Brain pericyte (primary cell): ENCODE results near the gene COL1A2.

Source experiments
- DNase-seq: peaks from one replicate; pipeline ENCODE4 v3.0.0-alpha.2; 2012; ENCODE audit warnings: low read depth, low spot score

Gene COL1A2

DNA sequence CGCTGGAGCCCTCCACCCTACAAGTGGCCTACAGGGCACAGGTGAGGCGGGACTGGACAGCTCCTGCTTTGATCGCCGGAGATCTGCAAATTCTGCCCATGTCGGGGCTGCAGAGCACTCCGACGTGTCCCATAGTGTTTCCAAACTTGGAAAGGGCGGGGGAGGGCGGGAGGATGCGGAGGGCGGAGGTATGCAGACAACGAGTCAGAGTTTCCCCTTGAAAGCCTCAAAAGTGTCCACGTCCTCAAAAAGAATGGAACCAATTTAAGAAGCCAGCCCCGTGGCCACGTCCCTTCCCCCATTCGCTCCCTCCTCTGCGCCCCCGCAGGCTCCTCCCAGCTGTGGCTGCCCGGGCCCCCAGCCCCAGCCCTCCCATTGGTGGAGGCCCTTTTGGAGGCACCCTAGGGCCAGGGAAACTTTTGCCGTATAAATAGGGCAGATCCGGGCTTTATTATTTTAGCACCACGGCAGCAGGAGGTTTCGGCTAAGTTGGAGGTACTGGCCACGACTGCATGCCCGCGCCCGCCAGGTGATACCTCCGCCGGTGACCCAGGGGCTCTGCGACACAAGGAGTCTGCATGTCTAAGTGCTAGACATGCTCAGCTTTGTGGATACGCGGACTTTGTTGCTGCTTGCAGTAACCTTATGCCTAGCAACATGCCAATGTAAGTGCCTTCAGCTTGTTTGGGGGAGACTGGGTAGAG, at the start of gene COL1A2:
Gene COL1A2, plus strand, starts transcription at position 459 of the 704 bp plus-strand sequence. Its CDS starts 137 bp downstream, at position 596.
- peak; percentile 47 for DNase-seq

DNA sequence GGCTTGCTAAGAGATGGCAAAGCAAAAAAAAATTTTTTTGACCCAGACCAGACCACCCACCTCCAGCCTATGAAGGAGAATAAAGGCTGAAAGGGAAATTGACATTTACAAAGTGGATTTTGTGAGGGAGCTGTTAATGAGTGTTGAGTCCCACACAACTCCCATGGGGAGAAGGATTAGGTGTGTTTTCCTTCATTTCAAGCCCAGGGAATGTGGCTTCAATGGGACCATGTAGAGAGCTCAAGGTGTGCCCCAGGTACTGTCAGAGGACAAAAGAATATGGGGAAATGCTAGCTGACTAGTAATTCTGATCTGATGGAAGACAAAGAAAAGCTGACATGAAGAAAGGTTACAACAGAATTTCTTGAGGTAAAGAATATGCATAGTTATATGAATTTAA, 48.8 kb upstream of the COL1A2 start:
- no peak for DNase-seq

DNA sequence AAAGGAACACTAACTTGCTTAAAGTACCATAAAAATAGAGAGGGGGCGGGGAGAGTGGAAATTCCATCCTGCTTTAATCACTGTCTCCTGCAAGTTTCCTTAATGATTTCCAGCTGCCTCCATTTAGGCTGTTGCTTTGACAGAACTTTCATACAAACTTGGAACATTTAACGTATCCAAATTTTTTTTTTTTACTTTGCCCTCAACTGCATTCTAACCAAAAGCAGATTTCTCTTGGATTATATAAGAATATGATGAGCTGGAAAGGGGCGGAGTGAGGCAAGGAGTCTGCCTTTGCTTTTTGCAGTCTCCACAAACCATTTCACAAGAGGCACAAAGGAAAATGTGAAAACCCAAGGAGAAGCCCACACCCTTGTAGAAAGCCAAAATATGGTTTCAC, 46.6 kb upstream of the COL1A2 start:
- peak; percentile 67 for DNase-seq

DNA sequence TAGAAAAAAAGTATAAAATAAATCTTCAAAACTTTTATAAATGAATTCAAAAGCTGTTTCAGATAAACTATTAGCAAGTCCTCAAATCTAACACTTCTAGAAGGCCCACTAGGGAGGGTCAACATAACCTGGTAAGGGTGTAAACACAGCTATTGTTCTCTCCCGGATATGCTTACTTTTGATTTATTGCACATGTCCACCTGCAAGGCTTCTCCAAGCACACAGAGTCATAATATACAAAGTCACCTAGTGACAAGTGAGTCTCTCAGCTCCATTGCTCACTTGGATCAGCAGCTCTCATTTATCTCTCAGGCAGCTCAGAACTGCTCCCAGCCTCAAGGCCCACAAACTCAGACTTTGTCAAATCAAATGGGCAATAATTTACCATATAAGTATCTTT, 44.0 kb upstream of the COL1A2 start:
- DNase-seq, result no peak

DNA sequence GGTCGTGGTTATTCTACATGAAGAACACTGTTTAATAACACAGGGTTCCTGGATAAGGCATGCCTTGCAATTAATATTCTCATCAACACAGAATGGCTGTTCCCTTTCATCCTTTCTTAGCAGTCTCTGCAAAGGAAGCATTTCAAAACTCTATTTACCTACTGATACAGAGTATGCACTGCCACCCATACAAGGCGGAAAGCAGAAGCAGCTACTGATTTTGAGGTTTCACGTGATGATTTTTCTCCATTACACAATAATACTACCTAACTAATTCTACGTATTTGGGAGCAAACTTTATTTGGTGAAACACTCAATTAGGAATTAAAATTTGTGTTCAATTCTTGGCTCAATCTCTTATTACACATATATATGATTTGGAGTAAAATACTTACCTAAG, 43.0 kb upstream of the COL1A2 start:
- DNase-seq, result no peak

DNA sequence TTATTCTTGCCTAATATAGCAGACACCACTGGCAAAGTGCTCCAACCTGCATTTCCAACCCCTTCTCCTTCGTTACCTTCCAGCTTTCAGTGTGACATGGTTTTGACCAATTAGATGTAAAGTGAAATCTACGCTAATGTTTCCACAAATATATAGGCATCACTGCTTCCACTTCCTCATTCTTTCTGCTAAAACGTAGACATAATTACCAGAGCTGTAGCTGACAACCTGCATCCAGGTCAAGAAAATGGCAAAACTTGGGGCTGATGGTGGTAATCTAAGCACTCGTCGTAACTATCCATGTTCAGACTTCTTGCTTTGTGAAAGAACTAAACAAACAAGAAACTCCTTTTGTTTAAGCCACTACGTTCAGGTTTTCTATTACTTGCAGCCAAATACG, 41.8 kb upstream of the COL1A2 start:
- DNase-seq, result no peak

DNA sequence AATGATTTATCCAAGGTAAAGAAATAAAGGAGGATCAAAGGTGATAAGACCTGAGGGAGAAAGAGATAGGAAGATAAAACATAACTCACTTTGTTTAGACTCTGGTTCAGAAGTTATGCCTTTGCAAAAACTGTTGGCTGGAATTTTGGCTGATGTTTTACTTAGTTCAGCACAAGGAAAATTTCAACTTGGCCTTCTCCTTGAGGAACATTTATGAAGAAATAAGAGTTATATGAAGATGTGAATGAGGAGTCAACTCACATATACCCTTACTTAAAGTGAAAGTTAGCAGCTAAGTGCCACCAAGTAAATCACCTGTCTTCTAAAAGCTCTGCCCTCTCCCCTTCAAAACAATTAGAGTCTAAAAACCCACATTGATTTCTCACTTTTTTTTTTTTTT, 39.7 kb upstream of the COL1A2 start:
- DNase-seq, result no peak

DNA sequence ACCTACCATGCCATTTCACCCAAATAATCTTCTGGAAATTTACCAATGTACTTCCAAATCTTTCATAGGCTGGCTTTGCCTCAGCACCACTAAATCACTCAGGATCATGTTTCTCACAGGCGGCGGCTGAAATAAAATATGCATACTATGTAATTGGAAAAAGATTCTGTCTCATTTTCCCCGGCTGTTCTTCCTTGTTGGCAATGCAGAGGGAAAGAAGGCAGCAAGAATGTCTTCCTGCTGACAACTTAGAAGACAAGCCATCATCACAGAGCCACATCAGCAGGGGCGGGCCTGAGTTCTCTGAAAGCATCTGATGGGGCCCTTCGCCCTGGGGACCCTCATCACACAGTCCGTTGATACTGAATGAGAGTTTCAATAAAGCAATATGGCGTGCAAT, 39.2 kb upstream of the COL1A2 start:
- no peak for DNase-seq

DNA sequence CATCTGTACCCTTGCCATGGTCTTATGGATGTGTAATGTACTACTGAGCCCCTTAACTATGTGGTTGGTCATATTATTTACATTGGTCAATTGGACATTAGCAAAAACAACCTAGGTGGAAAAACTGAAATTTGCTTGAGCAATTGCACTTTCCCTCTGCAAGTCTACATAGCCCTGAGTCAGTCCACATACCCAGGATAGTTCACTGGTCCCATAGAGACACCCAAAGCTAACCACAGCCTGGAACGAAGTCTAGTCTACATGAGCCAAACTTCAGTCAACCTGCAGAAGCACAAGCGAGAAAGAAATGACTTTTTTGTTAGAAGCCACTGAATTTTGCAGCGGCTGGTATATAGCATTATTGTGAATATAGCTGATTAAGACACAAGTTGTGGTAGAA, 37.6 kb upstream of the COL1A2 start:
- no peak for DNase-seq

DNA sequence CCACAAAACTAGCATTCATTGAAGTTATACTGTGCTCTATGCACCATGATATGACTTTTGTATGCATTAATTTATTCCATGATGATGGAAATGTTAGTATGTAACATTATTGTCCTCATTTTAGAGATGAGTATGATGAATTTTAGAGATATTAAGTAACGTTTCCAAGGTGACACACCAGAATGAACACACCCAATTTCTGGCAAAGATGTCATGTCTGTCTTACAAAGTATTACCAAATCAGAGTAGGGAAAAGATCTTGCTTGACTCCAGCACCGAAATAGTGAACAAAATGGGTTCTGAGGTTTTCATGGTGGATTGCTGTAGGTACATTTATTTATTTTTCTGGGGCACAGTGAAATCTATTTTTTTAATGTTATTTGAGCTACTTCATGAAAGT, 33.8 kb upstream of the COL1A2 start:
- DNase-seq, result no peak

DNA sequence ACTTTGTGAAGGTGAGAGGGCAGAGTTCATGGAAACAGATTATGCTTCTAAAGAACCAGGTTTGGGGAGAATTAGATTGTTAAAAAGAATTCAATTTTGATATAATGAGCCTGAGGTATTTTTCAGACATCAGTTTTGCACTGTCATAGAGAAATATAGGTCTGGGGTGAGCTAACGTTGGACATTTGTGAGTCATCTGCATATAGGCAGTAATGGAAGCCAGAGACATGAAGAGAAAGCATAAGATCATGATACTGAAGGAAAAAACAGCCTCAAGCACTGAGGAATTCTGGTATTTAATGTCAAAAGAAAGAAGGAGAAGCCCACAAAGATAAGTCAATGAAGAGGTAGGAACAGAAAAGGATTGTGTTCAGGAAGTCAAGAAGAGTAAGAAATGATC, 32.4 kb upstream of the COL1A2 start:
- DNase-seq, result no peak

DNA sequence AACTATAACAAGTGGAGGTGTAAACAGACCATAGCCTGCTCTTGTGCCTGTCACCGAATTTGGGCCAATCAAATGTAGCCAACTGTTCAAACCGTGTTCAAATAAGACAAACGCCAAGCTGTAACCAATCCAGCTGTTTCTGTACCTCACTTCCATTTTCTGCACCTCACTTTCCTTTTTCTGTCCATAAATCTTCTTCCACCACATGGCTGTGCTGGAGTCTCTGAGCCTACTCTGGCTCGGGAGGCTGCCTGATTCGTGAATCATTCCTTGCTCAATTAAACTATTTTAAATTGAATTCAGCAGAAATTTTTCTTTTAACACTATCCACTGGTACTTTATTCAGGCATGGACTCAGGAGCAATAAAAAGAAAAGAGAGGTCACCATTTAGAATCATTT, 29.9 kb upstream of the COL1A2 start:
- DNase-seq, result no peak

DNA sequence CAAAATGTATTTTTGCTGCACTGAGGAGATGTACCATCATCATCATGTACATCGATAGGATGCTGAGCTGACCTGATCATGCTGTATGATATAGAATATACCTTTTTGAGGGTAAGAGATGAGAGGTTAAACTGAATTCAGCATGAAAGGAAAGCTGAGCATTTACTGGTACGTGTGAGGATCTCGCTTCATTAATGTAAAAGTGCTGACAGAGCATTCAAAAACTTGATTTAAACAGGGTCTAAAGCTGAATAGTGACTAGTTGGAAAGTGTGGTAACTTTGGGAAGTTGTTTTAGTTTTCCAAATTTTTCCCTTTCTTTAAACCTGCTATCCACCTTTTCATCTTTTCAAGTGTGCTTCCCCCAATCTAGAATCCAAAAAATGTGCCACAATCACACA, 28.5 kb upstream of the COL1A2 start:
- no peak for DNase-seq

DNA sequence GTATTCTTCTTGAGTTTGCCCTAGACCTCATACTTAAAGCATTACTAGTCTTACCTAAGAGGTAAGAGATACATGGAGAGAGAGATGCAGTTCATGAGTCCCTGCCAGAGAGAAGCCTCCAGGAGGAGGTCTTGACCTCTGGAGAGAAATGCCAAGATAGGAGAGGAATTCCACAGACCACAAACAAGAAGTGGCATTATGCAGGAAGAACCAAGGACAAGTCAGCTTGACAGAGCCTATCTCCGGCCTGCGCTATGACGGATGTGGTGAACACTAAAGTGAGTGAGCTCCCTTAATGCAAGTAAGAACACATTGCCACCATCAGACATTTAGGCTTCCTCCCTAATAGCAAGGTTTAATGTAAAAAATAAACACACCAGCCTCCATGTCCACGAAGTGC, 27.9 kb upstream of the COL1A2 start:
- DNase-seq, result no peak

DNA sequence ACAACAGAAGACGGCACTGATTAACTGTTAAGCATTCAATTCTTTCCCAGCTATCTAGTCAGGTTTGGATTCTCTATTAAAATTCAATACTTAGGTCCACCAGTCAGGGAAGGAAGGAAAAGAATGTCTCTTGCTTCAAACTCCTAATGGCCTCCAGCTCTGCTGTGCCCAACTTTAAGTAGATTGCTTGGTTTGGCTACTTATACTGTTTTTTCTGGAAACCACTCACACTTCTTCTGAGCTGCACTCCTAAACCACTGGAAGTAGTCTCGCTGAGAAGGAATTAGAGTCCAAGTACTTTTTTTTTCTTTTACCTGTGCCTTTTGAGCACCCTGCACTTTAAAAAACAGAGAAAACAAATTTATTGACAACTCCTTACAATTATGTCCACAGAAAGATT, 26.7 kb upstream of the COL1A2 start:
- peak; percentile 41 for DNase-seq

DNA sequence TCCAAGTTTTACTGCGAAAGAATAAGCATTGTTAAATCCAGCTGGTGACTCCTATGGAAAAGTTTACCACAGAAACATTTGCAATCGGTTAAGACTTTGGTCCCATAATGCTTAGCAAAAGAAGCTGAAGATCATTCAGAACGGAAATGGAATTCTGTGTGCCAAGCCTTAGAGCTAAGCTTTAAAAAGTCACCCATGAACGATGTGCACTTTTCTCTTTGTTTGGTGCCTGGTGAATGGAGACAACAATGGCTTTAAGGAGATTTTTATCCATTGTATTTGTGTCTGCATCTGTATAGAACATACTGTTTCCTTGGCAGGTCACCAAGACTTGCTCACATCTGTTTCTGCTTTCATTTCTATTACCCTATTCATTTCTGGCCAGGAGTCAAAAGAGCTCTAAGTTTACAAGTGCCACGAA, 26.3 kb upstream of the COL1A2 start:
- peak; percentile 78 for DNase-seq

DNA sequence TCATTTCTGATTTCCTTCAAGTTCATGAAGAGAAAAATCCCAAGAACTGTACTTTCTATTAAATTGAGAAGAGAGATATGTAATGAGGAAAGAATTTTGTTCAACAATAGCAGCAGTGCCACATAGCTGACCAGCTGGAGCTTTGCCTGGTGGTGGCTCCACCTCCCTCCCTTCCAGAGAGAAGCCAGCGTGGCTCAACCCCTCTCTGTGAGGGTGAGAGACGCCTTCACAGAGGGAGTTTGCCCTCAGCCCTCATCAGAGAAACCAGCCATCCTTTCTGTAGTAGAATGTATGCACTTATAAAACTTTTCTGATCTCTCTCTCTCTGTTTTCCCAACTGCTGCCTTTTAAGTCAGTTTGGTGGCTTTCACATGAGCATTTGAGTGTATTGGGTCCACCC, 20.5 kb upstream of the COL1A2 start:
- peak; percentile 72 for DNase-seq

DNA sequence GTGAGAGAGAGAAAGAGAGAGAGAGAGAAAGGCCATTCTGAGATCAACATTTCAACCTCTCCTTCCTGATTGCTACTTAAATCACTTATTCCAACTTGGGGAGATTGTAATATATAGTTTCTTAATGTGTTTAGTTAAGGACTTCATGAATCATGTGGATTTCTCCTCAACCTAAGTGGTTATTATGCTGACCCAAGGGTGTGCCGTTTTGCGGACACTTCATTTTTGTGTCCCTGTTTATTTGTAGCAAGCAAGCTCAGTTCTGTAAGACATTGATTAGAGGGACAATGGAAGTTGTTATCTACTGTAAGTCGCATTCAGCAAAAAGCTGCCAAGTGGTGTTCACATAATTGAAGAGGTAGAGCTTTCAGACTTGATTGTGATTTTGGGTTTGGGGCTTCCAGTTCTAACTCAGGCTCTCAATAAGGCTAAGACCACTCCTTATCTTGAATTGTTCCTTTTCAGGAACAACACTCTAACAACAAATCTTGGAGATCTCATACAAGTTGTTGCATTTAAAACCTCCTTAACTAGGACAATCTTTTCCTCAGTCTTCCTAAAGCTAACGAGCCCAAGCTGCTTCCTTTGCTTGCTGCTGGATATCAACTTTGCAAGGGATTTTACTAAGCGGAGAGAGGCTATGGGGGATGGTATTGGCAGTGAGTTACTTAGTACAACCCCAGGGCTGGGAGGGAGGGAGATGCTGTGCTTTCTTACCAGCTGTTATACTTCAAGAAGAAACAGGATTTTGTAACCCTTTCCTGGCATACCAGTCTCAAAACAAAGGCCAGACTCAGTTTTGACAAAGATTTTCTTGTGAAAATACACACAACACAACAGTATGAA, 19.8 kb upstream of the COL1A2 start:
- DNase-seq, result peak; percentile 78

DNA sequence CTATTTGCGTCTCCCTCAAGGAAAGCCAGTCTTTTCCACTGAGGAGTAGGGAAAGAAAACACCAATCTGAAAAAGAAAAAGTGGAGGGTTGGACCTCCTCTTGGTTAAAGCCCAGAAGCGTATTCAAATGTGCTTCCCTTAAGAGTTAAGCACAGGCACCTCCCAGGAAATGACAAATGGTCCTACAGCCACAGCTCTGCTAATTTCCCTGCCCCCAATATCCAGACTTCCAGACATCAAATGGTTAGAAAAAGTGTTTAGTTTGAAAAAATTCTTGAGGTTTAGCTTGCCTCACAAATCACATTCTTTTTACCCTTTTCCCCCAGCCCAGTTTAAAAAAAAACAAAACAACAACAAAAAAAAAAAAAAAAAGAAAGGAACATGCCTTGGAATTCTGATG, 19.0 kb upstream of the COL1A2 start:
- peak; percentile 68 for DNase-seq

DNA sequence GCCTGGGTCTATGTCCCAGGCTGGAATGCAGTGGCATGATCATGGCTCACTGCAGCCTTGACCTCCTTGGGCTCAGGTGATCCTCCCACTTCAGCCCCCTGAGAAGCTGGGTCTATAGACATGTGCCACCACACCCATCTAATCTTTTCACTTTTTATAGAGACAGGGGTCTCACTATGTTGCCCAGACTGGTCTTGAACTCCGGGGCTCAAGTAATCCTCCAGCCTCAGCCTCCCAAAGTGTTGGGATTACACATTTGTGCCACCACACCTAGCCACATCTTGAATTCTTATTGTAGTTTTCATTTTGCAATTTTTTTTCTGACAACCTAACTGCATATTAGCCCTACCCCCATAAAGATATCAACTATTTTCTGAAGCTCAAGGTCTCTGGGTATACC, 18.4 kb upstream of the COL1A2 start:
- no peak for DNase-seq

DNA sequence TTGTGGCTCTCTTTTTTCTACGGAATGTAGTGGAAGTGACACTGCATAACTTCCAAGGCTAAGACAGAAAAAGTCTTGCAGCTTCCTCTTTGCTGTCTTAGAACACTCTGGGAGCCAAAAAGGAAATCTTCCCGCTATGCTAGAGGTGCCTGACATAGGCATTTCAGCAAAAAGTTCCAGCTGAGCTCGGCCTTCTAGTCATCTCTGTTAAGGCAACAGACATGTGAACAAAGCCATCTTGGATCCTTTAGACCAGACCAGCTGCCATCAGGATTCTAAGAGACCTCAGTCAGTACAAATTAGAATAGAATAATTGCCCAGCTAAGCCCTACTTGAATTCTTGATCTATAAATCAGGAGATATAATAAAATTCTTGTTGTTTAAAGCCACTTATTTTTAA, 16.3 kb upstream of the COL1A2 start:
- DNase-seq, result no peak

DNA sequence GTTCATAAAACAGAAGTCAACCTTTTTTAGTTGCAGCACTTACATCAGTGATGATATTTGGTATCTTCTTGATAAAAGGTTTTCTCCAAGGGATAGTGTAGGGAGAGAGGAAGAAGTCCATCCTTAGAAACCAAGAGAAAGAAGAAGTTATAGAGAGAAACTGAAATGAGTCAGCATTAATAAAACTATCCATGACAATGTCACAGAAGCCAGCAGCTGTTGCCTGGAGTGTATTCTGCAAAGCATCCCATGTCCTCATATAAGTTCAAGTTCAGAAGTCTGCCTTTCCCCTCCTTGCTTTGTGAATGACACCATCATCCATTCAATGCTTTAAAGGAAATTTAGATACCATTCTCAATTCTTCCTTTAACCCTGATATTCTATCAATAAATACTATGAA, 14.4 kb upstream of the COL1A2 start:
- no peak for DNase-seq

DNA sequence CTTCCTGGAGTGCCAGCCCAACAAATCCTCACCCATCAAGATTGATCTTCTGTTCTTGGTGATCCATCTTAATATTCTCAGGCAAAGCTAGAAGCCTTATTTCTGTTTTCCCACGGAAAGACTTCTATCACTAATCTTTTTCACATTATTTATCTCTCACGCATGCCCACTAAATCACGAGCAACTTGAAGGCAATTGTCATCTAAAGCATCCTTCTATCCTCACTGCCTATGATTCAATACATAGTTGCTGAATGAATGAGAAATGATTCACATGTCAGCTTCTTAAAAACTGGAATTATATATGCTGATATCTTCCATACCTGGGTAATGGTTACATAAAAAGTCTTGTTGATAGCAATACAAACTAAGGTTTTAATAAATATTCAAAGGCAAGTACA, 12.6 kb upstream of the COL1A2 start:
- no peak for DNase-seq
